Inflammatory macrophage treated with lipopolysaccharide for 1 hour (primary cell): ENCODE results near the gene NALCN.

Experiments used
- DNase-seq, 2 donors: peaks; one replicate each; pipeline ENCODE4 v3.0.0-alpha.2; 2020 to 2022

The NALCN gene

DNA sequence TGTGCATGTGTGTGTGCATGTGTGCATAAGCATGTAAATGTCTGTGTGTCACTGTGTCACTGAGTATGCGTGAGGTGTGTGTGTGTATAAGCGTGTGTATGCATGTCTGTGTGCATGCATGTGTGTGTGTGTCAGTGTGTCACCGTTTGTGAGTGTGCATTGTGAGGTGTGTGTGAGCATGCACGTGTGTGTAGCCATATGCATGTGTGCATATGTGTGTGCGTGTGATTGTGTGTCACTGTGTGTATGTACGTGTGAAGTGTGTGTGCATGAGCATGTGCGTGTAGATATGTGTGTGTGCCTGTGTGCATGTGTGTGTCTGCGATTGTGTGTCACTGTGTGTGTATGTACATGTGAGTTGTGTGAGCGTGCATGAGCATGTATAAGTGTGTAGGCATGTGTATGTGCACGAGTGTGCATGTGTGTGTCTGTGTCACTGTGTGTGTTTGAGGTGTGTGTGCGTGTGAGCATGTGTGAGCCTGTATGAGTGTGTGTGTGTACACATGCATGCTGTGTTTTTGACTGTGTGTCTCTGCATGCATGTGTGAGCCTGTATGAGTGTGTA lies 144.5 kb downstream of the NALCN start:
- no peak for DNase-seq

- no peak for DNase-seq
These were observed 148.7 kb downstream of the NALCN start for GRCh38 chr13:101267656-101268055.

DNA sequence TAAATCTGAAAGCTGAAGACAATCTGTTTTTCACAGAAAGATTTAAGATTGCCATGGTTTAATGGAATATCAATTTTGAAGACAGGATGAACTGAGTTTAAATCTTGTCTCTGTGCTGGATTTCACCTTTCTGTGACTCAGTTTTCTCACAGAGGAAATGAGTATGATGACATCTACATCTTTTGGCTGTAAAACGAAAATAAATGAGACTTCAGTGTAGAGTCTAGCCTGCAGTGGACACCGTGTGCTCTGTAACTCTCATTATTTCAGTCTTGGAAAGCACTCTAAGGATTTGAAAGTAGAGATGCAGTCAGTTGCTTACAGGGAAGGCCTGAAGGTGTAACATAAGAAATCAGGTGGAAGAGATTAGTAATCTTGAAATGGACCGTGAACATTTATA lies 150.4 kb downstream of the NALCN start:
- DNase-seq, result no peak

DNA sequence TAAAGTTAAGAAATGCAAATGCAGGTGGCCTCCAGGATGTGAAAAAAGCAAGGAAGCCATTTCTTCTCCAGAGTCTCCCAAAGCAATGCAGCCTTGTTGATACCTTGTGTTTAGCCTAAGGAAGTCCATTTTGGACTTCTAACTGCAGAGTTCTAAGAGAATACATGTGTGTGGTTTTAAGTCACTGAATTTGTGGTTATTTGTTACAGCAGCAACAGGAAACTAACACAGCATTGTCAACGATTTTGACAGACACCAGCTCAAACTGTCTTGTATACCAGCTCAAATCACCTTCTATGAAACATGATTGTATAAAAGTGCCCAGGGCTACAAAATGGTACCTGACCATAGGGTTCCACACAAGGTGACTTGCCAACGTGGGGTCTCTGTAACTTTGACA lies 151.4 kb downstream of the NALCN start:
- no peak for DNase-seq

DNA sequence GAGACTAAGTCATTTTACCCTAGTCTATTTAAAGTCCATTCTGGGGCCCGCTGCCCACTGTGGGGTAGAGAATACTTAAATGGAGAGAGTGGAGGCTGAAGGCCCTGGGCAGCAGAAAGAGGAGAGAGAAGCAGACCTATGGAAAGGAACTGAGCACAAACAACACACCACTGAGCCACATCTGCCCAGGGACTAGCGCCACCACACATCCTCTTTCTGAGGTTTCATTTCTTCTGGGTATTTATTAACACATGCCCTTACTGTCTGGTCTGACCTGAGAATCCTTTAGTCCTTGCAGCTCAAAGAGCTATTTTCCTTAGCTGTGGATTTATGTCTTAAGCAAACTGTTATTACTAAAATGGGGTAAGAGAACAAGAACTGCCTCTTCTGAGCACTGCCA lies 154.0 kb downstream of the NALCN start:
- no peak for DNase-seq

GRCh38 chr13:101258509-101258908 lies 157.8 kb downstream of the NALCN start:
- DNase-seq, result no peak

DNA sequence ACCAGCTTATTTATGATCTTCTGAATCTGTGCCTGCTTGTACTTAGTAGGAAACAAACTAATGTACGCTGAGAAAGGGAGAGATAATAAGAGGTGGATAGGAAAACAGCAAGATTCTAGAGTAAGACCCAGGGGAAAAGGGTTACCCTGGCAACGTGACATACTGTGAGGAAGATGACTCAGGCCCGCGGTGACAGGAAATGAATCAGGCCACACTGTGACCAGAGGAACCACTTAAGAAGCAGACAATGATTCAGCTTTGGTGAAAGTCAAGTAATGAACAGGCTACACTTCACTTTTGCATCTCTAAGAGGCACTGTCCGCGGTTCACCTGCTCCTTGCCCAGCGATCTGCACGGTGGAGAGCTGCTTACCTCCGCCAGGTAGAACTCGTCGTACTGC lies 158.2 kb downstream of the NALCN start:
- DNase-seq, result no peak

DNA sequence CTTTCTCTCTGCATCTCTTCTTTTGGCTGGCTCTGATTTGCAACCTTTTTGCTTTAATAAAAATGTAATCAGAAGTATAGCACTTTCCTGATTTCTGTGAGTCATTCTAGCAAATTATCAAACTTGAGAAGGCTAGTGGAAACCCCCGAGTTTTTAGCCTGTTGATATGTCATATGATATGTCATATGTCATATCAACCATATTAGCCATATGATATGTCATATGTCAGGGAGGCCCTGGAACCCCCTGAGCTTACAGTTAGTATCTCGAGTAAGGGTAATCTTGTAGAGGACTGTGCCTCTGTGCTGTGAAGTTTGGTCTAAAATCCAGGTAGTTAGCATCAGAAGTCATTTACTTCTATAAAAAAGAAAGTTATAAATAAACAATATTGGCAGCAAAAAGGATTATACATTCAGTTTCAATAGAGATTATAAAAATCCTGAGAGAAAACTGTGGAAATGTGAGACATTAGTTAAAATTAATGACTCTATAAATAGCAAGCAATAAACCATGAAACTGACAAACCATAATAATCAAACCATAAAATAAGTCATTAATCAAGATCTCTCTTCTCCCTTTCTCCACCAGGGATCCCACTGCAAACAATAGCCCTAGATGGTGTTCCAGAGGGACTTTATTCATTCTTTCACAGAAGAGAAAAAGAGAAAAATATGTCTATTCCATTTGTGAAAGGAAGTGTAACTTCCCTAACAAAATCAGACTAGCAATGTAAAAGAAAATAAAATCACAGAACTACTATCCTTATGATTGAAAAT lies 167.4 kb downstream of the NALCN start:
- DNase-seq, result no peak

- DNase-seq, result no peak
These were observed 173.6 kb downstream of the NALCN start for GRCh38 chr13:101242720-101243119.

DNA sequence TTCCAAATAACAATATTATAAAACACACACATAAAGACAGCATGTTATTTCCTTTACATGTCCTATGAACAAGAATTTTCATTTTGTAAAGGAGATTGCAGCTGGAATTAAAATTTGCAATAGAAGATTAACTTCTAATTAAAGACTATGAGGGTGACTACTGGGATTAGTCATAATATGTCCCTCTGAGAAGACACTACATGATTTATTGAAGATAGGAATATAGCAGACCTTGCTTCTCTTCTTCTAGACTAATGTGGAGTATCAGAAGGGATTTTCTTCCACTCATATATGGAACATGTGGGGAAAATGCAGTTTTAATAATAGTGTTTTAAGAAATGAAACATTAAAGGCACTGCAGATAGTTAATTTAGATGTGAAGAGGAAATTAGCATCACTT lies 177.8 kb downstream of the NALCN start:
- DNase-seq, result no peak

GRCh38 chr13:101231751-101232428 lies 184.4 kb downstream of the NALCN start:
- DNase-seq, result no peak

GRCh38 chr13:101230271-101230890 lies 185.9 kb downstream of the NALCN start:
- DNase-seq, result no peak

DNA sequence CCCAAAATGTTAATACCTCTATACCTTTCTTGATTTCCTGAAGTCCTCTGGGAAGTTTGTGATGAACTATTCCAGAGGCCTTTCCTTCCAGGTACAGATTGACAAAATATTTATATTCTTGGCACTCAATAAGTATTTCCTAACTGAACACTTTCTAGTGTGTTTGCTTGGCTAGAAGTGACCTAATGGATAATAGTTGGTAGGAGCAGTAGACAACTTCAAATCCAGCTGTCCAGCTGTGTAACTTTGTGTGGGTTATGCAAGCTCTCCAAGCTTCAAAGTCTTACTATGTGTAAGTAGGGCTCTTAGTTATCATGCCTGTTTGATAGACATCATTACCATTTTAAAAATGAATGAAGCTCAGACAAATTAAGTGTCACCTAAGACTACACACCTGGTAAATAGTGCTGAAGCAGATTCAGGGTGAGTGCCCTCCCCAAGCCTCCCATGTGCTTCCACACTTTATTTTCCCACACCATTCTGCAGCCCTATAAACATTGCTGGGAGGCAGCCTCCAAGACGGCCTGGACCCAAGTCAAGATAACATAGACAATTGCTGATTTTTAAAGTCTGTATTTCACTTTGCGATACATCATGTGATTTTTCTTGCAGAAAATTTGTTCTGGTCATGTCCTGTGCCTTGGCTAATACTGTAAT lies 196.6 kb downstream of the NALCN start:
- DNase-seq, result no peak

DNA sequence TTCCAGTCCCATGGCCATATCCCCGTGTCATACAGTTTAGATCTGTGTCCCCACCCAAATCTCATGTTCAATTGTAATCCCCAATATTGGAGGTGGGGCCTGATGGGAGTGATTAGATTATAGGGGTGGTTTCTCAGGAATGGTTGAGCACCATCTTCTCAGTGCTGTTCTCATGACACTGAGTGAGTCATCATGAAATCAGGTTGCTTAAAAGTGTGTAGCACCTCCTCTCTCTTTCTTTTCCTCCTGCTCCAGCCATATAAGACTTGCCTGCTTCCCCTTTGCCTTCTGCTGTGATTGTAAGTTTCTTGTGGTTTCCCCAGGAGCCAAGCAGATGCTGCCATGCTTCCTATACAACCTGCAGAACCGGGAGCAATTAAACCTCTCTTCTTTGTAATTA lies 197.8 kb downstream of the NALCN start:
- DNase-seq, result no peak

DNA sequence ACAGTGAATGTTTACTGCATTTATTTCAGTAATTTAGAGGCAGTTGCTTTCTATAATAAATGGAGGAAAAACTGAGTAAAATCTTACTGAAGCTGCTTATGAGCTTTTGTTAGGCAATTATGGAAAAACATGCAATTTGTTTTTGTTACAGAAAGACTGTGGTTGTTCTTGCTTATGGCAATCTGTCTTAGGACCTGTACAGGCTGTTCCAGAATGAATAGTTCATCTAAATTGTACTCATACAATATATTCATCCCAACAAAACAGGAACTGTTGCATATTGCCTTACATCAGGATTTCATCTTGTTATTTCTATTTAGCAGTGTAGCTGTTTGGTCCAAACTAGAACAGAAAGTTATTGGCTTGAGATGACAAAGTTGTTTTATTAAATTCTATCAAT lies 199.2 kb downstream of the NALCN start:
- DNase-seq, result no peak

- no peak for DNase-seq
These were observed 205.0 kb downstream of the NALCN start for GRCh38 chr13:101211261-101211660.

DNA sequence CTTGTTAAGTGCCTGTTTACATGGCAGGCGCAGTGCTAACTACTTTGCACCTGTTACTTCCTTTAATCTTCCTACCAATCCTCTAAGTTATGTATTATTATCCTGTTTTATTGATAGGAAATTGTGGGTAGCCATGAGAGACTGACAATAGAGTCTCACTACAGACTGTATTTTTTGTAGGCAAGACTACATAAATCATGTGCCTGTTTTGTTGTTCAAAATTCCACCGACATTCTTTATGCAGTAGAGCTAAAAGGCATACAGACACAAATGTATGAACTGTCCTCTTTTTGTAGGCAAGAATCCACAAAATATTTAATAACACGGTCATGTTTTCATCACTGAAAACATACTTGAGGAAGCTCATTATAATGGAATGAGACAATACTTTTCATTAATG lies 205.5 kb downstream of the NALCN start:
- no peak for DNase-seq

- no peak for DNase-seq
These were observed 207.0 kb downstream of the NALCN start for GRCh38 chr13:101209206-101209893.

DNA sequence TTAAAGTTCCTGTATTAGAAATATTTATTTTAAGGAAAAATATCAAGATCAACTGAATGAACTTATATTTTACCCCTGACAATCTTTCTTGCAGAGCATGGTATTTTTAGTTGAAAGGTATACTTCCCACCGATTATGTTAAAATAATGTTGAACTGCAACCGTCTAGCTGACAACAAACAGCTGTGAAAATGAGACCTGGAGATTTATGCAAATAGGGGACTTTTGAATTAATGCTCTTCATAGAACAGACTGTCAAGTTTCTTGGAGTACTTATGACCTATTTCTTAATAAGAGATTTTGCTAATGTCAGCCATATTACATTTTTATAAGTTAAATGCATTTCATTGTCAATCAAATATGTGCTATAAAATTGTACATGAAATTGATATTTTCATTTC lies 210.9 kb downstream of the NALCN start:
- DNase-seq, result no peak

DNA sequence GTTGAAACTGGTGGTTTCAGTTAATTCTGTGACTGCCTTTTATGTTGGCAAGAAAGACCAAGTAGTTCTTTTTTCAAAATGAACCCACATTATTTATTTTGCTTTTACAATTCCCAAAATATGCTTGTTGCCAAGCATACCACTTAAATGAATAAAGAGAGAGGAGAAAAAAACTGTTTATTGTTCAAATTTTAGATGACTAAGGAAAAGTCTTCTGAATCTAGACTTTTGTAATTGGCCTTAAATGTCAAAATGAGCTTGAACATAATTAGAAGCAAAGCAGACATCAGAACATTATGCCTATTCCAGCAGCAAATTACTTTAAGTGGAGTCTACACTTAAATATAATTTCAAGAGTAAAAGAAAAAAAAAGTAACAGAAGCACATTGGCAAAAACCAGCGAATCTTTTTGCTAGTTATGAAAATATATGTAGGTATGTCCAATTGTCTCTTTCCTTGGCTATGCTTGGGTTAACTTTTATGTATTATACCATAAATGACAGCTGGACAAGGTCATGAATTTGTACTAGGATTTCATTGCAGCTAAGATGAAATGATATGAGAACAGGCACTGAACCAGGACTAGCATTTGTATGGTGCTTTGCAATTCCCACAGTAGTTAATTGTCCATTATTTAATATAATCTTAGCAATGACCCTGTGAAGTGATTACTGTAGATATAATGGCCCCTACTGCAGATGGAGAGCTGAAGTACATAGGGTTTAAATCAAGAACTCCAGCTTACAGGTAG lies 211.9 kb downstream of the NALCN start:
- DNase-seq, result no peak

DNA sequence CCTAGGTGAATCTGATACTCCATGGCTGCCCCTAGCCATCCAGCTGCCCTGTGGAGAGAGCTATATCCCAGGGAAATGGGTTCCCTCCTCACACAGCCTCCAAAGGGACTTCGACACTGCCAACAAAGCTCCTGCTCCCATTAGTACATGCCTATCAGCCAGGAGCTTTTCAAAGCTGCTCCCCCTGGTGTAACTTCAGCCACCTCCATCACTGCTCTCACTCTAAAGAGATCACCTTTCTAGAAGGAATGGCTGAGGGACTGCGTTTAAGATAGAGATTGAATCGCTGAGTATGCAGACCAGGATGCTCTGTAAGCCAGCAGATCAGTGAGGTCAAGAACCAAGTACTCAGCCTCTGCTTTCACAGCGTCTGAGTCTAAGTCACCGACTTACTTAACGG lies 213.7 kb downstream of the NALCN start:
- no peak for DNase-seq

GRCh38 chr13:101190976-101191375 lies 225.3 kb downstream of the NALCN start:
- DNase-seq, result no peak
